ENCODE measurements around the gene CPEB4. TPM values are rescaled to one million over a fixed set of nuclear protein-coding genes. Genes with fewer than 3 reads are reported as not detected.
A peak's percentile ranks its signal among the peaks of the same experiment; 100 is the strongest.

The CPEB4 gene
- total RNA-seq, 4 donors from 2014 or later = 51.5 to 69.5 (median 66.1) TPM

DNA sequence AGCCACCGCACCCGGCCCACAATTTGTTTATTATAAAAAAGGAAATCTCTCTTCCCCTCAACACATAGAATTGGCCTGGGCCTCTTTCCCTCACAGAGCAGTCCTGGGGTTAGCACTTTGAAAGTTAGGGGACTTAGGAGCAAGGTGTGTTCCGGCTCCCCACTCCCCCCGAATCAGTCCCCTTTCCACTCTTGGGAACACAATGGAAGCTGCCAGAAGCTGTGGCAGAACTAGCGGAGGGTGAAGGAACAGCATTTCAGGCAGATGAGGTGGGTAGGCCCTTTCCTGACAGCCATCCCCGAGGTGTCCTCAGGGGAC is 84.4 kb downstream of the CPEB4 start:
- intact Hi-C loops (cut with DNase I) = loop anchor here (2.0 kb wide), 1 partner anchor 354 kb away; no protein-coding TSS in a partner anchor
- no peak for DNase-seq
- WGBS, 2 donors = 61% methylated on average over 5 to 6 of the region's 6 CpGs
- Histone ChIP-seq H3K4me3 (replicated peaks in 1 of 3) (no peak overlapping the region), H3K36me3 (no peaks in the 10 kb centered on the region), H3K27me3 (no peaks in the 10 kb centered on the region), H3K9me3 (no peaks in the 10 kb centered on the region), H3K4me1 (peaks cover 11 to 23% of the 10 kb centered on the region in 2 donors), H3K27ac (peak overlapping the region; percentile 75 to 90 (median 83))
- TF ChIP-seq POLR2A (IDR thresholded peaks at IDR 0.05) = no peak

DNA sequence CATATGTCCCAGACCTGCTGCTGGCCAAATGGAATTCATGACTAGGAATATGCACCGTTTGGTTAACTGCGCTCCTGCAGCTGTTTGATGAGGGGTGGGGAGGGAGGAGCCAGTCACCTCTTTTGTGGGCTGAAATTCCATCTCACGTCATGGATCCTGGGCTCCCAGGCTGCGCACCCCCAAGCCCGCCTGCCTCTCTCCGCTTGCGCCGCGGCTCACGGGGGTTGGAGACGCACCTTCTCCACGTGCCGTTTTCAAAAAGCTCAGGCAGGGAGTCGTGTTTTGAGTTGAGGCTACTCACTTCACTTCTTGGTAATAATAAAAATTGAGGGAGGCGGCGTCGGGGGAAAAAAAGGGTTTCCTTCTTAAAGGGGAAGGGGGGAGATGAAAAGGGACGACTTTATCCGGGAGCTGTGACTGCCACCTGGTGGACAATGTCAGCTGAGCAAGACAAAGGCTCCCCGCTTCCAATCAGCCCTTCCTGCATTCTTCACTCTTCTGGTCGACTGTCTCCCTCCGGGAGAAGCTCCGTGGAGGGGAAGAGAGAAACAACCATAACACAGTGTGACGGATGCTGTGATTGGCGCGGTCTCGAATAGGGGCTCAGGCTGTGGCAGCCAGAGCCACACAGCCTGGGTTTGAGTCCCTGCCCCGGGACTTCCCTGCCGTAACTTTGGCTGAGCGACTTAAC is 84.9 kb downstream of the CPEB4 start:
- DNase-seq = peak; percentile 92 to 93
- intact Hi-C loops (cut with DNase I) = loop anchor here (2.0 kb wide), 1 partner anchor 354 kb away; no protein-coding TSS in a partner anchor
- Histone ChIP-seq H3K36me3 (no peaks in the 10 kb centered on the region), H3K9me3 (no peaks in the 10 kb centered on the region), H3K4me3 (replicated peaks in 1 of 3) (peak overlapping the region in 2 of 3 donors; percentile 13 to 38), H3K4me1 (peaks cover 11 to 23% of the 10 kb centered on the region in 2 donors), H3K27ac (peak overlapping the region; percentile 75 to 90 (median 83)), H3K27me3 (no peaks in the 10 kb centered on the region)
- TF ChIP-seq, protein P1, sequence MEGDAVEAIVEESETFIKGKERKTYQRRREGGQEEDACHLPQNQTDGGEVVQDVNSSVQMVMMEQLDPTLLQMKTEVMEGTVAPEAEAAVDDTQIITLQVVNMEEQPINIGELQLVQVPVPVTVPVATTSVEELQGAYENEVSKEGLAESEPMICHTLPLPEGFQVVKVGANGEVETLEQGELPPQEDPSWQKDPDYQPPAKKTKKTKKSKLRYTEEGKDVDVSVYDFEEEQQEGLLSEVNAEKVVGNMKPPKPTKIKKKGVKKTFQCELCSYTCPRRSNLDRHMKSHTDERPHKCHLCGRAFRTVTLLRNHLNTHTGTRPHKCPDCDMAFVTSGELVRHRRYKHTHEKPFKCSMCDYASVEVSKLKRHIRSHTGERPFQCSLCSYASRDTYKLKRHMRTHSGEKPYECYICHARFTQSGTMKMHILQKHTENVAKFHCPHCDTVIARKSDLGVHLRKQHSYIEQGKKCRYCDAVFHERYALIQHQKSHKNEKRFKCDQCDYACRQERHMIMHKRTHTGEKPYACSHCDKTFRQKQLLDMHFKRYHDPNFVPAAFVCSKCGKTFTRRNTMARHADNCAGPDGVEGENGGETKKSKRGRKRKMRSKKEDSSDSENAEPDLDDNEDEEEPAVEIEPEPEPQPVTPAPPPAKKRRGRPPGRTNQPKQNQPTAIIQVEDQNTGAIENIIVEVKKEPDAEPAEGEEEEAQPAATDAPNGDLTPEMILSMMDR (IDR thresholded peaks at IDR 0.05) = peak; percentile 57 to 98 (median 84)
- peak; percentile 26 to 67 for TF ChIP-seq POLR2A (IDR thresholded peaks at IDR 0.05)
- 3 to 5% methylated on average over 28 to 30 of the region's 30 CpGs for WGBS, 2 donors

DNA sequence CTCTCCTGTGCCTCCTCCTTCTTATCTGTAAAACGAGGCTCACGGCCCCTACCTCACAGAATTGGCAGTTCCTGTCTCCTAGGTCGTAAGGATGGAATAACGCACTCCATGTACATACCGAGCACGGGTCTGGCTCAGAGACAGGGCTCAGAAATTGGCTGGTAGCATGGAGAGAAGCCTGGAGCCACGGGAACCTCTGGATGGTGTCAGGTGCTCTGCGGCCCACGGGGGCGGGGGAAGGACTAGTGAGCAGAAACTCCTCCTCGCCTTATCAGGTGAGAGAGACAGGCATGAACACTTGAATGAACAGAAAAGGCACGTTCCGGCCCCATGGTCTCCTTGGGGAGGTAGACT is 85.4 kb downstream of the CPEB4 start:
- Histone ChIP-seq H3K27me3 (no peaks in the 10 kb centered on the region), H3K9me3 (no peaks in the 10 kb centered on the region), H3K36me3 (no peaks in the 10 kb centered on the region), H3K27ac (peak overlapping the region; percentile 10 to 90 (median 83)), H3K4me3 (replicated peaks in 1 of 3) (peak overlapping the region in 2 of 3 donors; percentile 5 to 13), H3K4me1 (peaks cover 11 to 23% of the 10 kb centered on the region in 2 donors)
- peak; percentile 76 to 79 for DNase-seq
- TF ChIP-seq POLR2A (IDR thresholded peaks at IDR 0.05) = peak in 1 of 2 donors; percentile 48
- TF ChIP-seq, protein P1 (IDR thresholded peaks at IDR 0.05) = no peak
- WGBS, 2 donors = 6 to 9% methylated on average over 12 to 13 of the region's 13 CpGs
- intact Hi-C loops (cut with DNase I) = loop anchor here (2.0 kb wide), 1 partner anchor 355 kb away; no protein-coding TSS in a partner anchor

DNA sequence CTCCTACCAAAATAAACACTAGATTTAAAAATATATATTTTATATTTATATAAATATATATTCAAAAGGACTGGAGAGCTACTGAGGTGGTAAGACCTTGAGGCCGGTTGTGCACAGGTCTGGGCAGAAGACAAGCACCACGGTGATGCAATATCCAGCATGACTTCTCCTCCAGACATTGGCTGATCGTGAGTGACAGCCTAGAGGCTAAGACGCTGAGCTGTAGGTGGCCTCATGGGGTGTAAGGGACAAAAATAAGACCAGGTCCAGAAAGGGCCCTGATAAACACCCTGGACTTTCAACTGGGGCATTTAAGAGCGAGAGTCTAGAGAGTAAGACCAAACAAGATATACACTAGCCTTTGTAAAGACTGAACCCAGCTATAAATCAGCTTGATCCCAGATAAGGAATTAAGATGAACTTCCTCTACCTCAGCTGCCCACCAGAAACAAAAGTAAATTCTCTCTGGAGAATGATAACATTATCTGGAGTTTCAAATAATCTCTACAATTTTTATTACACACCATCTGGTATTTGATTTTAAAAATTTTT is 86.6 kb downstream of the CPEB4 start:
- no peak overlapping the region for H3K4me3 ChIP-seq (replicated peaks in 1 of 3)
- no peaks in the 10 kb centered on the region for H3K27me3 ChIP-seq
- H3K9me3 ChIP-seq = no peaks in the 10 kb centered on the region
- no peak overlapping the region for H3K27ac ChIP-seq
- 82 to 87% methylated on average over 5 of the region's 5 CpGs for WGBS, 2 donors
- DNase-seq = no peak
- TF ChIP-seq POLR2A (IDR thresholded peaks at IDR 0.05) = no peak
- TF ChIP-seq, protein P1 (IDR thresholded peaks at IDR 0.05) = no peak
- H3K4me1 ChIP-seq = peaks cover 6 to 14% of the 10 kb centered on the region in 2 donors
- no peaks in the 10 kb centered on the region for H3K36me3 ChIP-seq
- intact Hi-C loops (cut with DNase I) = no loop called here

DNA sequence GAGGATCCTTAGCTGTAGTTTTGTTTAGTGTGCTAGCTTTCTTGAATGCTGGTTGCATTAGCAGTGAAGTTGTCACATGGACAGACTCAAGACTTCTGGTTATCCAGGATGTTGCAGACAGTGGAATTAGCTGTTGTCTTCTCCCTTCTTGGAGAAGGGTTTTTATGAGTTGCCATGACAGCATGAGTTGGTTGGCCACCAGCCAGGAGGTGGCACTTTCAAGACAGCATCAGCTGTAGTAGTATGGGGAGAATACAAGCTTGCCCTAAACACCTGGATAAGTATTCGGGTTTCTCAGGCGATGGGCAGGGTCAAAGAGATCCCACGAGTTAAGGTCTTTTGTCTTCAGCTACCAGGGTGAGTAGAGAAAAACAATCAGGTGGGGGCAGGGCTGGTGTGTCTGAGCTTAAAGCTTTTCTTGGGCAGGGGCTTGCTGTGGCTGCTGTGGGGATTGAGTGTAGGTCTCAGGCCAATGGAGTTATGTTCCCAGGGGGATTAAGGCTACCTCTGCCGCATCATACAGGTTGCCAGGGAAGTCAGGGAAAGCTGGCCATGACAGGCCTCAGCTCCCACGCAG is 93.1 kb downstream of the CPEB4 start:
- Histone ChIP-seq H3K36me3 (no peaks in the 10 kb centered on the region), H3K27ac (no peak overlapping the region), H3K4me3 (replicated peaks in 1 of 3) (no peak overlapping the region), H3K27me3 (no peaks in the 10 kb centered on the region), H3K9me3 (no peaks in the 10 kb centered on the region), H3K4me1 (no peaks in the 10 kb centered on the region)
- intact Hi-C loops (cut with DNase I) = no loop called here
- 46 to 60% methylated on average over 5 of the region's 5 CpGs for WGBS, 2 donors
- DNase-seq = no peak
- no peak for TF ChIP-seq POLR2A (IDR thresholded peaks at IDR 0.05)
- TF ChIP-seq, protein P1 (IDR thresholded peaks at IDR 0.05) = no peak
